Measurements from ENCODE around the gene EIF2D.
"Not testable (repeated sequence)": the region's sequence is repeated elsewhere in the genome, so short reads cannot be mapped to it uniquely, and the experiment has no call there.

Gene EIF2D

GRCh38 chr1:206643118-206643698, 30.9 kb upstream of the EIF2D start:
- DNase-seq: no peak
- Mint-ChIP-seq H3K27ac (no peak overlapping the region), H3K27me3 (ENCODE audit: low read depth, poor library complexity) (no peaks in the 10 kb centered on the region), H3K4me1 (no peaks in the 10 kb centered on the region), H3K9me3 (no peaks in the 10 kb centered on the region), H3K4me3 (no peak overlapping the region), H3K36me3 (ENCODE audit: low read depth) (peaks cover 65% of the 10 kb centered on the region)
- TF ChIP-seq CTCF (IDR thresholded peaks at IDR 0.05): no peak

- not testable (repeated sequence) for H3K9me3 Mint-ChIP-seq; H3K4me1 Mint-ChIP-seq; H3K27ac Mint-ChIP-seq; H3K27me3 Mint-ChIP-seq (ENCODE audit: low read depth, poor library complexity); DNase-seq; H3K4me3 Mint-ChIP-seq
- H3K36me3 Mint-ChIP-seq (ENCODE audit: low read depth): peaks cover 53% of the 10 kb centered on the region
Measured at GRCh38 chr1:206642074-206642473, 29.8 kb upstream of the EIF2D start.

- DNase-seq: no peak
- Mint-ChIP-seq H3K4me3 (peak overlapping the region; percentile 92), H3K27ac (peak overlapping the region; percentile 1), H3K27me3 (ENCODE audit: low read depth, poor library complexity) (no peaks in the 10 kb centered on the region), H3K9me3 (no peaks in the 10 kb centered on the region), H3K4me1 (peaks cover 45% of the 10 kb centered on the region), H3K36me3 (ENCODE audit: low read depth) (peaks cover 37% of the 10 kb centered on the region)
- TF ChIP-seq CTCF (IDR thresholded peaks at IDR 0.05): no peak
Measured at GRCh38 chr1:206637605-206638004, 25.3 kb upstream of the EIF2D start.

GRCh38 chr1:206636671-206637070, 24.4 kb upstream of the EIF2D start:
- no peaks in the 10 kb centered on the region for H3K27me3 Mint-ChIP-seq (ENCODE audit: low read depth, poor library complexity)
- peaks cover 49% of the 10 kb centered on the region for H3K4me1 Mint-ChIP-seq
- H3K27ac Mint-ChIP-seq: no peak overlapping the region
- H3K4me3 Mint-ChIP-seq: peak overlapping the region; percentile 92
- H3K9me3 Mint-ChIP-seq: no peaks in the 10 kb centered on the region
- TF ChIP-seq CTCF (IDR thresholded peaks at IDR 0.05): no peak
- no peak for DNase-seq
- peaks cover 29% of the 10 kb centered on the region for H3K36me3 Mint-ChIP-seq (ENCODE audit: low read depth)

GRCh38 chr1:206635978-206636345, 23.7 kb upstream of the EIF2D start:
- H3K4me1 Mint-ChIP-seq: peaks cover 49% of the 10 kb centered on the region
- H3K27me3 Mint-ChIP-seq (ENCODE audit: low read depth, poor library complexity): no peaks in the 10 kb centered on the region
- no peak for TF ChIP-seq CTCF (IDR thresholded peaks at IDR 0.05)
- H3K9me3 Mint-ChIP-seq: no peaks in the 10 kb centered on the region
- peaks cover 22% of the 10 kb centered on the region for H3K36me3 Mint-ChIP-seq (ENCODE audit: low read depth)
- peak overlapping the region; percentile 61 for H3K27ac Mint-ChIP-seq
- peak; percentile 15 for DNase-seq
- H3K4me3 Mint-ChIP-seq: peak overlapping the region; percentile 92

- H3K27ac Mint-ChIP-seq: peak within 1 kb of the TSS; percentile 61
- peak; percentile 97 for DNase-seq
- no peak for TF ChIP-seq CTCF (IDR thresholded peaks at IDR 0.05)
- H3K27me3 Mint-ChIP-seq (ENCODE audit: low read depth, poor library complexity): no peaks in the 10 kb centered on the region
- peaks cover 49% of the 10 kb centered on the region for H3K4me1 Mint-ChIP-seq
- H3K9me3 Mint-ChIP-seq: no peaks in the 10 kb centered on the region
- H3K36me3 Mint-ChIP-seq (ENCODE audit: low read depth): peaks cover 16% of the 10 kb centered on the region
- H3K4me3 Mint-ChIP-seq: peak within 1 kb of the TSS; percentile 92
Measured at GRCh38 chr1:206635080-206635977, 23.1 kb upstream of the EIF2D start, which contains the start of gene DYRK3. DYRK3 (plus strand) TSS chr1:206635536; CDS start chr1:206635704, 168 bp downstream.
